ENCODE data around the gene OR10X1.

Gene OR10X1

GRCh38 chr1:158579733-158580132 is at the start of gene OR10X1:
Gene OR10X1, minus strand, starts transcription at chr1:158579899. Its CDS starts 0 bp downstream, at chr1:158579899.
- no peak within 1 kb of the TSS for H3K27ac ChIP-seq (ENCODE audit: low read depth, low read length)
- no peaks in the 10 kb centered on the region for H3K4me1 ChIP-seq (ENCODE audit: control insufficient read depth, insufficient read depth, low read length)
- no peaks in the 10 kb centered on the region for H3K27me3 ChIP-seq (ENCODE audit: control insufficient read depth, insufficient read depth, low read length)
- H3K4me3 ChIP-seq (ENCODE audit: low read depth, low read length), result no peak within 1 kb of the TSS
- H3K9ac ChIP-seq (ENCODE audit: low read length), result no peak within 1 kb of the TSS
- H3K36me3 ChIP-seq (ENCODE audit: control insufficient read depth, insufficient read depth, low read length), result no peaks in the 10 kb centered on the region
- H3K9me3 ChIP-seq (ENCODE audit: control insufficient read depth, insufficient read depth, low read depth, low read length), result no peaks in the 10 kb centered on the region

GRCh38 chr1:158613764-158614163 is 34.1 kb upstream of the OR10X1 start:
- Histone ChIP-seq H3K4me1 (ENCODE audit: control insufficient read depth, insufficient read depth, low read length) (no peaks in the 10 kb centered on the region), H3K9me3 (ENCODE audit: control insufficient read depth, insufficient read depth, low read depth, low read length) (no peaks in the 10 kb centered on the region), H3K27me3 (ENCODE audit: control insufficient read depth, insufficient read depth, low read length) (no peaks in the 10 kb centered on the region), H3K27ac (ENCODE audit: low read depth, low read length) (no peak overlapping the region), H3K4me3 (ENCODE audit: low read depth, low read length) (no peak overlapping the region), H3K9ac (ENCODE audit: low read length) (no peak overlapping the region), H3K36me3 (ENCODE audit: control insufficient read depth, insufficient read depth, low read length) (no peaks in the 10 kb centered on the region)

GRCh38 chr1:158611916-158612315 is 32.2 kb upstream of the OR10X1 start:
- H3K27ac ChIP-seq (ENCODE audit: low read depth, low read length), result no peak overlapping the region
- H3K36me3 ChIP-seq (ENCODE audit: control insufficient read depth, insufficient read depth, low read length), result no peaks in the 10 kb centered on the region
- H3K4me3 ChIP-seq (ENCODE audit: low read depth, low read length), result no peak overlapping the region
- H3K9me3 ChIP-seq (ENCODE audit: control insufficient read depth, insufficient read depth, low read depth, low read length), result no peaks in the 10 kb centered on the region
- no peak overlapping the region for H3K9ac ChIP-seq (ENCODE audit: low read length)
- peaks cover 4% of the 10 kb centered on the region for H3K4me1 ChIP-seq (ENCODE audit: control insufficient read depth, insufficient read depth, low read length)
- no peaks in the 10 kb centered on the region for H3K27me3 ChIP-seq (ENCODE audit: control insufficient read depth, insufficient read depth, low read length)

GRCh38 chr1:158607296-158607695 is 27.6 kb upstream of the OR10X1 start:
- H3K27me3 ChIP-seq (ENCODE audit: control insufficient read depth, insufficient read depth, low read length), result no peaks in the 10 kb centered on the region
- no peak overlapping the region for H3K27ac ChIP-seq (ENCODE audit: low read depth, low read length)
- H3K4me1 ChIP-seq (ENCODE audit: control insufficient read depth, insufficient read depth, low read length), result peaks cover 6% of the 10 kb centered on the region

GRCh38 chr1:158604968-158605367 is 25.3 kb upstream of the OR10X1 start, which contains the start of gene OR10Z1:
Gene OR10Z1, plus strand, starts transcription at chr1:158605268. Its CDS starts 1,171 bp downstream, at chr1:158606439.
- Histone ChIP-seq H3K4me3 (ENCODE audit: low read depth, low read length) (no peak within 1 kb of the TSS), H3K4me1 (ENCODE audit: control insufficient read depth, insufficient read depth, low read length) (peaks cover 6% of the 10 kb centered on the region), H3K9ac (ENCODE audit: low read length) (no peak within 1 kb of the TSS), H3K9me3 (ENCODE audit: control insufficient read depth, insufficient read depth, low read depth, low read length) (no peaks in the 10 kb centered on the region), H3K27ac (ENCODE audit: low read depth, low read length) (no peak within 1 kb of the TSS), H3K27me3 (ENCODE audit: control insufficient read depth, insufficient read depth, low read length) (no peaks in the 10 kb centered on the region), H3K36me3 (ENCODE audit: control insufficient read depth, insufficient read depth, low read length) (no peaks in the 10 kb centered on the region)

More at GRCh38 chr1:158607296-158607695, 27.6 kb upstream of the OR10X1 start:
- H3K4me3 ChIP-seq (ENCODE audit: low read depth, low read length), result no peak overlapping the region
- H3K9ac ChIP-seq (ENCODE audit: low read length), result no peak overlapping the region
- no peaks in the 10 kb centered on the region for H3K9me3 ChIP-seq (ENCODE audit: control insufficient read depth, insufficient read depth, low read depth, low read length)
- H3K36me3 ChIP-seq (ENCODE audit: control insufficient read depth, insufficient read depth, low read length), result no peaks in the 10 kb centered on the region

GRCh38 chr1:158600735-158601134 is 21.0 kb upstream of the OR10X1 start:
- Histone ChIP-seq H3K4me1 (ENCODE audit: control insufficient read depth, insufficient read depth, low read length) (no peaks in the 10 kb centered on the region), H3K4me3 (ENCODE audit: low read depth, low read length) (no peak overlapping the region), H3K36me3 (ENCODE audit: control insufficient read depth, insufficient read depth, low read length) (no peaks in the 10 kb centered on the region), H3K27me3 (ENCODE audit: control insufficient read depth, insufficient read depth, low read length) (no peaks in the 10 kb centered on the region), H3K27ac (ENCODE audit: low read depth, low read length) (no peak overlapping the region), H3K9me3 (ENCODE audit: control insufficient read depth, insufficient read depth, low read depth, low read length) (peaks cover 13% of the 10 kb centered on the region), H3K9ac (ENCODE audit: low read length) (no peak overlapping the region)

- H3K9me3 ChIP-seq (ENCODE audit: control insufficient read depth, insufficient read depth, low read depth, low read length), result peaks cover 14% of the 10 kb centered on the region
- H3K27me3 ChIP-seq (ENCODE audit: control insufficient read depth, insufficient read depth, low read length), result no peaks in the 10 kb centered on the region
- no peaks in the 10 kb centered on the region for H3K4me1 ChIP-seq (ENCODE audit: control insufficient read depth, insufficient read depth, low read length)
- no peak overlapping the region for H3K27ac ChIP-seq (ENCODE audit: low read depth, low read length)
- H3K9ac ChIP-seq (ENCODE audit: low read length), result no peak overlapping the region
- H3K4me3 ChIP-seq (ENCODE audit: low read depth, low read length), result no peak overlapping the region
- H3K36me3 ChIP-seq (ENCODE audit: control insufficient read depth, insufficient read depth, low read length), result no peaks in the 10 kb centered on the region
Measured at GRCh38 chr1:158586942-158587341, 7.2 kb upstream of the OR10X1 start.

GRCh38 chr1:158583962-158584361 is 4.3 kb upstream of the OR10X1 start:
- Histone ChIP-seq H3K27me3 (ENCODE audit: control insufficient read depth, insufficient read depth, low read length) (no peaks in the 10 kb centered on the region), H3K4me3 (ENCODE audit: low read depth, low read length) (no peak overlapping the region), H3K36me3 (ENCODE audit: control insufficient read depth, insufficient read depth, low read length) (no peaks in the 10 kb centered on the region)

GRCh38 chr1:158577561-158577960 is 2.1 kb downstream of the OR10X1 start:
- Histone ChIP-seq H3K4me1 (ENCODE audit: control insufficient read depth, insufficient read depth, low read length) (no peaks in the 10 kb centered on the region), H3K27me3 (ENCODE audit: control insufficient read depth, insufficient read depth, low read length) (no peaks in the 10 kb centered on the region), H3K36me3 (ENCODE audit: control insufficient read depth, insufficient read depth, low read length) (no peaks in the 10 kb centered on the region), H3K9me3 (ENCODE audit: control insufficient read depth, insufficient read depth, low read depth, low read length) (no peaks in the 10 kb centered on the region), H3K27ac (ENCODE audit: low read depth, low read length) (no peak overlapping the region), H3K4me3 (ENCODE audit: low read depth, low read length) (no peak overlapping the region), H3K9ac (ENCODE audit: low read length) (no peak overlapping the region)

More at GRCh38 chr1:158583962-158584361, 4.3 kb upstream of the OR10X1 start:
- Histone ChIP-seq H3K4me1 (ENCODE audit: control insufficient read depth, insufficient read depth, low read length) (no peaks in the 10 kb centered on the region), H3K9me3 (ENCODE audit: control insufficient read depth, insufficient read depth, low read depth, low read length) (peaks cover 14% of the 10 kb centered on the region), H3K27ac (ENCODE audit: low read depth, low read length) (no peak overlapping the region), H3K9ac (ENCODE audit: low read length) (no peak overlapping the region)

GRCh38 chr1:158572226-158572625 is 7.5 kb downstream of the OR10X1 start:
- Histone ChIP-seq H3K9me3 (ENCODE audit: control insufficient read depth, insufficient read depth, low read depth, low read length) (no peaks in the 10 kb centered on the region), H3K4me1 (ENCODE audit: control insufficient read depth, insufficient read depth, low read length) (no peaks in the 10 kb centered on the region), H3K36me3 (ENCODE audit: control insufficient read depth, insufficient read depth, low read length) (no peaks in the 10 kb centered on the region), H3K27ac (ENCODE audit: low read depth, low read length) (no peak overlapping the region), H3K27me3 (ENCODE audit: control insufficient read depth, insufficient read depth, low read length) (0 out of 2 replicates have a peak, but pooled peaks cover 3% of the 10 kb centered on the region), H3K9ac (ENCODE audit: low read length) (no peak overlapping the region), H3K4me3 (ENCODE audit: low read depth, low read length) (no peak overlapping the region)

GRCh38 chr1:158570480-158570879 is 9.2 kb downstream of the OR10X1 start, which contains the start of gene OR6P1:
Gene OR6P1, minus strand, starts transcription at chr1:158570580. Its CDS starts 6,976 bp downstream, at chr1:158563604.
- Histone ChIP-seq H3K36me3 (ENCODE audit: control insufficient read depth, insufficient read depth, low read length) (no peaks in the 10 kb centered on the region), H3K4me3 (ENCODE audit: low read depth, low read length) (no peak within 1 kb of the TSS), H3K9me3 (ENCODE audit: control insufficient read depth, insufficient read depth, low read depth, low read length) (no peaks in the 10 kb centered on the region), H3K4me1 (ENCODE audit: control insufficient read depth, insufficient read depth, low read length) (no peaks in the 10 kb centered on the region), H3K9ac (ENCODE audit: low read length) (no peak within 1 kb of the TSS), H3K27me3 (ENCODE audit: control insufficient read depth, insufficient read depth, low read length) (0 out of 2 replicates have a peak, but pooled peaks cover 3% of the 10 kb centered on the region), H3K27ac (ENCODE audit: low read depth, low read length) (no peak within 1 kb of the TSS)

Measured in HUES6 (cell line).